ENCODE data around the gene FZR1.

The FZR1 gene

DNA sequence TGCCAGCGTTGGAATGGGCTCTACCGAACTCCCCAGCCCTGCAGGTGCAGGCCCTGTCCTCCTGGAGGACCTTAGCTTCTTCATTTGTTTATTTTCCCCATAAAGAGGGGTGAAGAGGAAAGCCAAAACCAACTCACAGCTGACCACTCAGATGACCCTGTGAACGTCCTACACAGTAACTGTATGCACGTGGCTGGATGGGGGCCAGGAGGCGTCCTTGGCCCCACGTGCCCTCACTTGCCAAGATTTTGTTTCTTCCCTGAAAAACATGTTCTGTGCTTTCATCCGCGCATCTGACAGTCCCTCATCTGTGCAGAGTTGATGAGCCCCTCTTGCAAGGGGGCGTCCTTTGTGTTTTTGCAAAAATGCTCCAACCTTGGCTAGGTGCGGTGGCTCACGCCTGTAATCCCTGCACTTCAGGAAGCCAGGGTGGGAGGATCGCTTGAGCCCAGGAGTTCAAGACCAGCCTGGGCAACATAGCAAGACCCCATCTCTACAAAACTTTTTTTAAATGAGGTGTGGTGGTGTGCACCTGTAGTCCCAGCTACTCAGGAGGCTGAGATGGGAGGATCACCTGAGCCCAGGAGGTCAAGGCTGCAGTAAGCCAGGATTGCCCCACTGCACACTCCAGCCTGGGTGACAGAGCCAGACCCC, 27.6 kb downstream of the FZR1 start:
- no peak for DNase-seq

DNA sequence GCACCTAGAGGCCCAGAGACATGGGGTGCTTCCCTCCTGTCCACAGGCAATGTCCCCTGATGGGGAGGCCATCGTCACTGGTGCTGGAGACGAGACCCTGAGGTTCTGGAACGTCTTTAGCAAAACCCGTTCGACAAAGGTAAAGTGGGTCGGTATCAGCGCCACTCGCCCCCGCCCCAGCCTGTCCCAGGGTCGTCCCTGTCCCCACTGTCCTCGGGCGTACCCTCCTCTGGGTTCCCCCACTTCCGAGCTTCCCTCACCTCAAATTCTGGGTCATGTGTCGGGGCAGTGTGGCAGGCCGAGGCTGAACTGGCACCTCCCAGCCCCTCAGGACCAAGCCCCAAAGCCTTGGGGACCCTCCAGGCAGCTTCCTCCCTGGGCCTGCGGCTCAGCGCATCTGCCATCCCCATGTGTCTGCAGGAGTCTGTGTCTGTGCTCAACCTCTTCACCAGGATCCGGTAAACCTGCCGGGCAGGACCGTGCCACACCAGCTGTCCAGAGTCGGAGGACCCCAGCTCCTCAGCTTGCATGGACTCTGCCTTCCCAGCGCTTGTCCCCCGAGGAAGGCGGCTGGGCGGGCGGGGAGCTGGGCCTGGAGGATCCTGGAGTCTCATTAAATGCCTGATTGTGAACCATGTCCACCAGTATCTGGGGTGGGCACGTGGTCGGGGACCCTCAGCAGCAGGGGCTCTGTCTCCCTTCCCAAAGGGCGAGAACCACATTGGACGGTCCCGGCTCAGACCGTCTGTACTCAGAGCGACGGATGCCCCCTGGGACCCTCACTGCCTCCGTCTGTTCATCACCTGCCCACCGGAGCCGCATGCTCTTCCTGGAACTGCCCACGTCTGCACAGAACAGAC, 28.5 kb downstream of the FZR1 start:
- no peak for DNase-seq

DNA sequence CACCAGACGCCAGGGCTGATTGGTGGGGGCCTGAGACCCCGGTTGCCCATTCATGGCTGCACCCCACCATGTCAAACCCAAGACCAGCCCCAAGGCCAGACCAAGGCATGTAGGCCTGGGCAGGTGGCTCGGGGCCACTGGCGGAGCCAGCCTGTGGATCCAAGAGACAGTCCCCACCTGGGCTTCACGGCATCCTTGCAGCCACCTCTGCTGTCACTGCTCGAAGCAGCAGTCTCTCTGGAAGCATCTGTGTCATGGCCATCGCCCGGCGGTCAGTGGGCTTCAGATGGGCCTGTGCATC, 29.1 kb downstream of the FZR1 start:
- no peak for DNase-seq

DNA sequence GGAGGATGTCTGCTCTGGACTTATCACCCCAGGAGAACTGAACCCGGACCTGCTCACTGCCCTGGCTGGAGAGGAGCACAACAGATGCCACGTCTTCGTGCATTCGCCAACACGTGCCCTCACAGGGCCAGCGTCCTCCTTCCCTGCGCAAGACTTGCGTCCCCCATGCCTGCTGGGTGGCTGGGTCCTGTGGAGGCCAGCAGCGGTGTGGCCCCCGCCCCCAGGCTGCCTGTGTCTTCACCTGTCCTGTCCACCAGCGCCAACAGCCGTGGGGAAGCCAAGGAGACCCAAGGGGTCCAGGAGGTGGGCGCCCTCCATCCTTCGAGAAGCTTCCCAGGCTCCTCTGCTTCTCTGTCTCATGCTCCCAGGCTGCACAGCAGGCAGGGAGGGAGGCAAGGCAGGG, 29.5 kb downstream of the FZR1 start:
- DNase-seq = no peak

DNA sequence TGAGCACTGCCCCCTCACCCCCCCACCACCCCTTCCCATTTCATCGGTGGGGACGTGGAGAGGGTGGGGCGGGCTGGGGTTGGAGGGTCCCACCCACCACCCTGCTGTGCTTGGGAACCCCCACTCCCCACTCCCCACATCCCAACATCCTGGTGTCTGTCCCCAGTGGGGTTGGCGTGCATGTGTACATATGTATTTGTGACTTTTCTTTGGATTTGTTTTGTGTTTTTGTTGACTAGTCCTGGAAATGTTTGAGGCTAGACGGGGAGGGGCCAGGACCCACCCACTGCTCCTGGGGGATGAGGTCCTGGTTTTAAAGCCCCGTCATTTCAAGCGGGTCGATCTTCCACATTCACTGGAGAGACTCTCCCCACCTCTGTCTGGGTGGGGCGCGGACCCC, 29.9 kb downstream of the FZR1 start:
- DNase-seq = no peak

DNA sequence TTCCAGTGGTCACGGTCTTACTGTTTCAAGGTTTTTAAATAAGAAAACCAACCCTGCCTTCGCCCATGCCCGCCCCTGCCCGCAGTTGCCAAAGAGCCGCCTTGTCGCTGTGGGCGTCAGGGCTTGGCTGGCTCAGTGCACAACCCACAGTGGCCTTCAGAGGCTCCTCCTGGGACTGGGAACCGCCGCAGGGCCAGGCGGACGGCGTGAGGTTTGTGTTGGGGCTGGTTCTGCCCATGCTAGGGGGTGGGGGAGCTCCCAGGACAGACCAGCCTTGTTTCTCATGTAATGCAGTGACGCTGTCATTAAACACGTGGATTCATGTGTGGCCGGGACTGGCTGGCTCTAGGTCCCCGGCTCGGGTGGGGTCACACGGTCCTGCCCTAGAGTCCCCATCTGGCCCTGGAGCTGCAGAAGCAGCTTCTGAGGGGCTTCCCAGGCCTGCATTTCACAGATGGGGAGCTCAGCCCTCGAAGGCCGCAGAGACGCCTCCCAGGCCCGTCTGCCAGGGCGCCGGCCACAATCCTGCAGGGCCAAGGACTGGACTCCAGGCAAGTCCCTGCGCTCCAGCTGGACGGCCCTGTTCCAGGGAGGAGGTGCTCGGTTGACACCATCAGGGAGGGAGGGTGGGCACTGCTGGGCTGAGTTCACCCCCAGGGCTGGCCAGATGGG, 30.5 kb downstream of the FZR1 start:
- no peak for DNase-seq

DNA sequence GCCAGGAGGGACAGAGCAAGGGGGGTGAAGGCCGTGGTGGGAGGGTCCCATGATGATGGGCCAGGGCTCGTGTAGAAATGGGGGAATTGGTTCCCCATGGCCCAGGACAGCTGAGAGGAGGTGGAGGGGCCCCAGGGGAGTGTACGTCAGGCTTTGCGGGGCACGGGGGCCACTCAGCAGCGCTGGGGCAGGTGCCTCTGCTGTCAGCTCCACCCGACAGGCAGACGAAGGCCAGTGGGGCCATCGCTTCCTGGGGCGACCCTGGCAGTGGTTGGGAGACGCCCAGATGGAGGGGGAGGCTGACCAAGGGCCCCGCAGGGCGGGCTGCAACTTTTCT, 31.0 kb downstream of the FZR1 start:
- DNase-seq = no peak

DNA sequence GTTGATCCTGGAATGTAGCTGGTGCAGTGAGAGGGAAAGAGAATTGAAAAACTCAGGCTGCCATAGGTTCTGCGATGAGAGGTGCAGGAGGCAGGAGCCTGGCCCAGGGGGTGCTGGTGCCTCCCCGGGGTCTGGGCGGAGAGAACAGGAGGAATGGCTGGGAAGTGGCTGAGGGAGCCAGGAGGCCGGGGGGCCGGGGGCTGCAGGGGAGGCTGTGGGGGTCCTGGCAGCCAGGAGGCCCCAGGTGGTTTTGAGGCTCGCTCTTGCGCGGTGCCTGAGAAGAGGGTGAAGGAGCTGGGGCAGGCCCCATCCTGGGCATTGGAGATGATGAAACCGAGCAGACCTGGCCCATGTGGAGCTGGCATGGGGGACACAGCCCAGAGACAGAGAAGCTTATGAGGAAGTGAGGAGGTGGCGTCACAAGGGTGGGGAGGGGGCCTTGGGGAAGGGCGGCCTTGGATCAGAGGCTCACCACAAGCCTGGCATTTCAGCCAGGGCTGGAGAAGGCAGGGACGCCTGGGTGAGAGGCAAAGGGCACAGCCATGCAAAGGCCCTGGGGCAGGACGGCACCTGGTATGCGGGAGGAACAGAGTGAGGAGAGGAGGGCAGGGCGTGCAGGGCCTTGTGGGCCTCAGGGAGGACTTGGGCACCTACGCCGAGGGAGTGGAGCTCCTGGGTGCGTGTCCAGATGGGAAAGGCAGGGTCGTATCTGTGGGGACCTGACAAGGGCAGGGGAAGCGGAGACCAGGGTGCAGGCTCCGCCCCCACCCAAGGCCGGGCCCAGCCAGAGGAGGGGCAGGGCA, 31.5 kb downstream of the FZR1 start:
- no peak for DNase-seq

DNA sequence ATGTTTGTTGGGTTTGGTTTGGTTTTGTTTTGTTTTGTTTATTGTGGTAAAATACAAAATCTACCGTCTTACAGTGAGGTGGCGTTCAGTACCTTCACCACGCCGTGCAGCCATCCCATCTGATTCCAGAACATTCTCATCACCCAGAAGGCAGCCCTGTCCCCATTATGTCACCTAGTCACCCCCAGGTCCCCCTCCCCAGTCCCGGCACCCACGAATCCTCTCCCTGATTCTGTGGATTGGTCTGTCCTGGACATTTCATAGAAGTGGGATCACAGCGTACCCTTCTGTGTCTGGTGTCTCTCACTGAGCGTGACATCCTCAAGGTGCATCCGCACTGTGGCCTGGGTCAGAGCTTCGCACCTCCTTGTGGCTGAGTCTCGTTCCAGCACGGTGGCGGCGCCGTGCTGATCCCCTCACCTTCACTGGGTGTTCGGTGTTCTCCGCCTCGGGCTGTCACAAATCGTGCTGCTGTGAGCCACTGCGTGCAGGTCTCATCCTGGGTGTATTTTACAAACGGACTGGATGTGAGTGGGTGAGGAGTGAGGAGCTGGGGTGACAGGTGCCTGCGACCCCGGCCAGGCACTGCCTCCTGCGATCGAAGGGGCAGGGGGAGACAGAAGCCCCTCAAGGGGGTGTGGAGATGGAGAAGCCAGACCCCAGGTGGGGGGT, 32.3 kb downstream of the FZR1 start:
- DNase-seq = no peak

DNA sequence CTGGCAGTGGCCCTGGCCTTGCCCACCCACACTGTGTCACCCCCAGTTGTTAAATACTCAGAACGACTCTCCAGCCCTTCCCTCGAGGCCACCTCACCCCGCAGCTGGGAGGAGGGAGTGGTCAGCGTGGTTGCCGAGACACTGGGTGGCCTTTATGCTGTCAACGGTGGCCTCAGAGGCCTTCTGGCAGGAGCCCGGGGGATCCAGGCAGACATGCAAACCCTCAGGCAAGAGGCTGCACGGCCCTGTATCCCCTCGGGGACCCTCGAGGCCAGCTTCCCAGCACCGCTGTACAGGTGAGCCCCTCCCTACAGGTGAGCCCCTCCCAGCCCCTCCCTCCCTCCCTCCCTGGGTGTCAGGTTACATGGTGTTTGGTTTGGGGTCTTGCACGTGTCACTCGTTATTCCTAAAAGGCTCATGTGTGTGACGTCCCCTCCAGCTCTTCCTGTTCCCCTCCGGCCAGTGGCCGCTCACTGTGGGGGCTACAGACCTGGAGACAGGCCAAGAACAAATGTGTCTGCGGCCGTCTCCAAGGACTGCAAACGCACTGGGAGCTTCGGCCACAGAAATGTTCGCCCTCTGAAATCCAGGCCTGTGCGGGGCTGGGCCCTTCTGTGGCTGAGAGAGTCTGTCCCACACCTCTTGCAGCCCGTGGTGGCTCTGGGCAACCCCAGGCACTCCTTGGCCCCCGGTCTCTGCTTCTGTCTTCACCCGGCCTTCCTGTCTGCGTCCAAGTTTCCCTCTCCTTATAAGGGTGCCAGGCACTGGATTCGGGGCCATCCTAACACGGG, 33.0 kb downstream of the FZR1 start, which contains the start of gene TEKTIP1:
Gene TEKTIP1 (plus strand): TSS at position 210 of the 791 bp plus-strand sequence. CDS start 4 bp downstream, at position 214.
- DNase-seq = no peak

DNA sequence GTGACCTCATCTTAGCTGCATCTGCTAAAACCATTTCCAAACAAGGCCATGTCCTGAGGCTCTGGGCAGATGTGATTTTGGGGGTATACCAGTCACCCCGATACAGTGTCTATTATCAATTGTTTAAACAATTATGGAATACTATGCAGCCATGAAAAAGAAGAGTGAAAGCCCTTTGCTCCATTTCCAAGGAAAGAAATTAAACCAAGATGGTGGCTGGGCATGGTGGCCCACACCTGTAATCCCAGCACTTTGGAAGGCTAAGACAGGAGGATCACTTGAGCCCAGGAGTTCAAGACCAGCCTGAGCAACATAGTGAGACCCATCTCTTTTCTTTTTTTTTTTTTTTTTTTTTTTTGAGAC, 33.6 kb downstream of the FZR1 start:
- no peak for DNase-seq

DNA sequence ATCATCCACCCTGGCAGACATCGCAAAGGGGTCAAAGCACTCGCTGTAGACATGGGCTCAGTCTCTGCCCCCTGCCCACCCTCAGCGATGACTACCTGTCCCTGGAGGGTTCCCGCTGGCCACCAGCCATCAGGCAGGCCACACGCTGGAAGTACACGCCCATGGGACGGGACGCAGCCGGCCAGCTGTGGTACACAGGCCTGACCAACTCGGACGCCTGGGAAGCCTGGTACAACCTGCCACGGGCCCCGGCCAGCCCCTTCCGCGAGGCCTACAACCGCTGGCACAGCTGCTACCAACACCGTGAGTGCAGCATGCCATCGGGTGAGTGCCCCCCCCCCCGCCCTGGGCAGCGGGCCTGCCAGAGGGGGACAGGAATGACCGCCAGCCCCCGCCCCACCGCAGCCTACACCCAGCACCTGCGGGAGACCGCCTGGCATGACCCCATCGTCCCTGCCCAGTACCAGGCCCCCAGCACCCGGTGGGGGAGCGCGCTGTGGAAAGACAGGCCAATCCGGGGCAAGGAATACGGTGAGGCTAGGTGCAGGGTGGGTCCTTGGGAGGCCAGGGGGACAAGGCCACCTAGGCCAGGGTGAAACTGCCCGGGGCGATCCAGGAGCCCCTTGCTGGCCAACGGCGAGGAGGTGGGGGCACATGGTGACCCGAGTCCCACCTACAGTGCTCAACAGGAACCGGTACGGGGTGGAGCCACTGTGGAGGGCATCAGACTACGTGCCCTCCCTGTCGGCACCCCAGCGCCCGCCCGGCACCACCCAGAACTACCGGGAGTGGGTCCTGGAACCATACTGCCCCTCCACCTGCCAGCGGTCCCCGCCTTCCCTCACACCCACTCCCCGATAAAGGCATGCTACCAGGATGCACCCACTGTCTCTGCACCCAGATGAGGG, 37.3 kb downstream of the FZR1 start:
- no peak for DNase-seq

DNA sequence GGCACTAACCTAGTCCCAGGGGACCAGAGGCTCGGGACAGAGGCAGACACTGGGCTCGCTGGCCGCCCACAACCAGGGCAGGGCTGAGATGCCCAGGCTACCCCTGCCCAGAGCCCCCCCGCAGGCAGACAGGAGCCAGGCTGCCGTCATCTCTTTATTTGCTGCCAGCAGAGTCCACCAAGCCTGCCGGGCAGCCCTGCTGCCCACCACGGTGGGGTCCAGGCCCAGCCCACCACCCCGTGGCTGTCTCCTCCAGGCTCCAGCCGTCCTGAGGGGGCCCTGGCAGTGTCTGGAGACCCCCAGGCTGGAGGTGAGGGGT, 37.9 kb downstream of the FZR1 start:
- no peak for DNase-seq

DNA sequence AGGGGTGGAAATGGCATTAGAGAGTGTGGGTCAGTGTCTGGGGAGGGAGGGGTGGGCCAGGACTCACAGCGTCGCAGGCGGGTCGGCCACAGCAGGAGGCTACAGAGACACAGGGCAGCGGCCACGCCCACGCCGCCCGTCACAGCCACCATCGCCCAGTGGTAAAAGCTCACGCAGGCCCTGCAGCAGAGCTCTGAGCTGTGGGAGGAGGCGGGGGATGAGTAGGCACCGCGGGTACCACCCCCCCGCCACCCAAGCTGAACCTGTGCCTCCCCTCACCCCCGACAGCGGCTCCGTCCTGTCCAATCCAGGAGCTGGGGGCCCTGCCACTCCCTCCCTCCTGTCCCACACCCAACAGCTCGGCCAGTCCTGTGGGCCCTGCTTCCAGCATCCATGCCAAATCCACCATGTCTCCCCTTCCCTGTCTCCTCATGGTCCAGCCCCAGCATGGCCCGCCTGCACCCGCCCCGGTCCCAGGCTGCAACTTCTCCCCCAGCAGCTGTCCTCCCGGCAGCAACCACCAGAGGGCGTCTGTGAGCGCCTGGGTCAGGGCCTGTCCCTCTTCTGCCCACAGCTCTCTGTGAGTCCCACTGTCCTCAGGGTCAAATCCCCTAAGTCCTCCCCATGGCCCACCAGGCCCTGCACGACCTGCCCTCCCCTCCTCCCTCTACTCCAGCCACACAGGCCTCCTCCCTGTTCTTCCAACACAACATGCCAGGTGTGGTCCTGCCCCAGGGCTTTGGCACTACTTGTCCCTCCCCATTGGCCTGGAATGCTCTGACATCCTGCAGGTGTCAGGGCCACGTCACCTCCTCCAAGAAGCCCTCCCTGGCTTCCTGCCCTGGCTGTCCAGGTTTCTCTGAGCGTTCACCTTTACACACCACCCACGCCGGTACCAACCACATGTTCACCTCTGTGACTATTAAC, 38.9 kb downstream of the FZR1 start:
- no peak for DNase-seq

DNA sequence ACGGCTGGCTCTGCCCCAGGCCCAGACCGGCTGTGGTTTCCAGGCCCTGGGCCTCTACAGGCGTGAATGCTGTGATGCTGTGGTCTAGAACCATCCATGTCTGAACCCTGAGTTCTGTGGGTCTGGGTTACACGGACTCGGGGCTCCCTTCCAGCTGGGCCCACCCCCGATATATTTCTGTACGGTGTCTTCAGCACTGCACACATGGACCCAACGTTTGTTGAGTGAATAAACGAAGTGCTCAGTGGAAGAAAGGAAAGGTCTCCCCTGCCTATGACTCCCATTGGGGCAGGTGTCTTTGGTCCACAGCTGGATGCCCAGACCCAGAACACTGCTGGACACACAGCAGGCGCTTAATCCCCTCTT, 39.5 kb downstream of the FZR1 start:
- DNase-seq = no peak

DNA sequence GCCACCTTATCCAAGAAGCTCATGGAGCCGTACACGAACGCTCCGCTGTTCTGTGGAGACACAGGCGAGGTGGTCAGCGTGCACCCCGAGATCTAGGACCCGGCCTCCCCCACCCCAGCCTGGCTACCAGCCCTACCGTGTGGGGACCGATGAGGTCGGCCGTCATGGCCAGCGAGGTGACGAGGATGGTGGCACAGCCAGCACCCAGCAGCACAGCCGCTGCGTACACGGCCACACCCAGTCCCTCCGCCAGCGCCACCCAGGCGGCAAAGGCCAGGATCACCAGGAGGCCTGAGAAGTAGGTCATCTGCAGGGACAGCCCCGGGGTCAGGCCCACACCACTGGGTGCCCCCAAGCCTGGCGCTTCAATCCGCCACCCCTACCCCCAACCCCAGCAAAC, 40.0 kb downstream of the FZR1 start:
- no peak for DNase-seq

DNA sequence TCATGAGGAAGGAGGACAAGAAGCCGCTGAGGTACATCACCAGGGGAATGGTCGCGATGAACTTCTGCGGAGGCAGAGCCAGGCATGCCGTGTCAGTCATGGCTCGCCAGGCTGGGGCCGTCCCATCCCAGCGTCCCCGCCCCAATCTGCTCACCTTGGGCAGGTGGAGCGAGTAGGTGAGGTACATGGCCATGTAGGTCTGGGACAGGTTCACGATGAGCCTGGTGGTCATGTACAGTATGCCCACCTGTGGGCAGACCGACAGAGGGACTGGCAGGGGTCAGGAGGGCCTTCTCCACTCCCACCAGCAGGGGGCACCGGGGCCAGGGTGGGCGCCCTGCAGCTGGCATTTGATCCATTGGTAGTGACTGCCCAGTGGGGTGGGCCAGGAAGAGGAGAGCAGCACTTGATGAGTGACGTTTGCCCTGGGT, 41.2 kb downstream of the FZR1 start:
- DNase-seq = no peak

DNA sequence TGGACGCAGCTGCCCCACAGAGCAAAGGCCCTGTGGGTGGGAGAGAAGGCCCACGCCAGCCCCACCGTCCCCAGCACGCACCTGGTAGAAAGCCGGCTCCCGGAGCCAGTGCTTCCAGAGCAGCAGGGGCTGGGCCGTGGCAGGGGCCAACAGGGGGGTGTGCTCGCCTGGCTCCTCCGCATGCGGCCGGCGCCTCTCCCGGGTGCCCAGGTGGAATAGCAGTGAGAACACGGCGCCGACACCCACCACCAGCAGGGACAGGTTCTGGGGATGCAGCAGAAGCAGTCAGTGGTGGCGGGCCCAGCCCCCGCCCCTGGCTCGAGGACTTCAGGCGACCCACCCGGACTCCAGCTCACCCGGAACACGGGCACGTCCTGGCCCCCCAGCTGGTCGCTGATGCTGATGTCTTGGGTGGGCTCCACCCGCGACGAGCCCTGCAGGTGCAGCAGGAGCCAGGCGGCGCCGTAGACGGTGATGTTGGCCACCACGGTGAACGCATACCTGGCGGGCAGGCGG, 41.7 kb downstream of the FZR1 start:
- no peak for DNase-seq

DNA sequence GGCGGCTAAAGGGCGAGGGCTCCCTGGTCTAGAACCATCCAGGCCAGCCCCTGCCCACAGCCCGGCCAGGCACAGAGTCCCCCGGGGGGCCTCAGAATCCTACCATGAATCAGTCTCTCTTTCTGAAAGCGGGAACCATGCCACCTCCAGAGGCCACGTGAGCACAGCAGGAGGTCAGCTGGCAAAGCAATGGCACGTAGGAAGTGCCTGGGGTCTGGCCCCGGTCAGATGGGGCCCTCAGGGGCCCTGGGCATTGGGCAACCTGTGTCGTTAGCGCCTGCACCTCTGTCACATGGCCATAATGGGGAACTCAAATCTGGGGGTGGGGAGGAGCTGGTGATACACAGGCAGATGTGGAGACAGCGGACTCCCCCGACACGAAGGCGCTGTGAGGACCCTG, 42.5 kb downstream of the FZR1 start:
- DNase-seq = no peak

DNA sequence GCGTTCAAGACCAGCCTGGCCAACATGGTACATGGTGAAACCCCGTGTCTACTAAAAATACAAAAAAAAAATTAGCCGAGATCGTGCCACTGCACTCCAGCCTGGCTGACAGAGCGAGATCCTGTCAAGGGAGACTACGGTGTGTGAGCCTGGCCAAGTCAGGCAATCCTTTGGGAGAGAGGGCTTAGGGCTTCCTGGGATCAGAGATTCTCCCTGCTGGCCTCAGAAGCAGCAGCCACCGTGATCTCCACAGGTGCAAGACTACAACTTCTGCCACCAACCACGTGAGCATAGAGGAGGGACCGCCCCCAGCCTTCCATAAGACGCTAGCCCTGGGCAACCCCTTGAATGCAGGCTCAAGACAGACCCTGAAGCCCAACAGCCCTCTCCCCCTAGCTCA, 43.7 kb downstream of the FZR1 start:
- no peak for DNase-seq

Data from NCI-H1092 treated with DMSO at 0.1 percent for 48 hours (cell line).